ENCODE measurements around the gene HPCAL1. TPM values are rescaled to one million over a fixed set of nuclear protein-coding genes. Genes with fewer than 3 reads are reported as not detected.

The HPCAL1 gene
- total and polyA plus RNA-seq, 2 donors: 10.0 to 36.3 TPM

DNA sequence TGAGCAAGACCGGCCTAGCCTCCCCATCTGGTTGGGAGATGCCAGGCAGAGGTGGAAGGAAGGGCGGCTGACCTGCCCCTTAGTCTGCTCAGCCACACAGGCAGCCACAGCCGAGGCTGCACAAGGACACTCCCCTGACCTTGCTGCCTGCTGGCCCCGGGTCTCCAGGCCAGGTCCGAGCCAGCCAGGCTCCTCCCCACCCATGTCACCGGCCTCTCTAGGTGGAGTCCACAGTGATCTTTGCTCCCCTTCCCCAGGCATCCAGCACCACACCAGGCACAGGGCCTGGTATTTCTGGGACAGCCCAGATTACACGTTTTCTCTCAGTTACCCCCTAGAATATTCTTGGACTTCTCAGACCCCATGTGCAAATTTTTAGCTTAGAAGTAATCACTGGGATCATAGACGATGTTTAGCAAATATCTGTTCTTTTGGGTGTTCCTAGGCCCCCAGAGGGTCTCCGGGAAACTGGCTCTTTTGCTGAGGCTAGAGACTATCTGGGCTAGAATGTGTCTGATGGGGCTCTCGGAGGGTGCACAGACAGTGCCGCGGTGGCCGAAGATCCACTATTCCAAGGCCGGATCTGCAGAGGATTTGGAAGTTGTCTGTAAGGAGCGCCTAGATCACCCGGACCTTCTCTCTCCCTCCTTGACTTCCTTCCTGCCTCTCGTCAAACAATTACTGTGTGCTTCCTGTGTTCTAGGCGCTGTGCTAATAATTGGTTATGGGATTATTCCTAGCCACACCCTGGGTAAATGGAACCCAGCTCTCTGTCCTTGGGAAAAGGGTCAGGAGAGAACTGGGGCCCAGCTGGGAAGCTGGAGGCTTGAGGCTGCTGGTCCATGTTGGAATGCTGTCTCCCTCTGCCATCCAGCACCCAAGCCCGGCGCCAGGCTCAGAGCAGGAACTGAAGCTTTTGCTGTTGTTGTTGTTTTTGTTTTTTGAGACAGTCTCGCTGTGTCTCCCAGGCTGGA is 98.6 kb downstream of the HPCAL1 start:
- WGBS: 86% methylated on average over 21 of the region's 21 CpGs
- H3K4me3 ChIP-seq (ENCODE audit: low read depth, low read length): no peak overlapping the region
- H3K4me1 ChIP-seq (ENCODE audit: insufficient read depth): no peaks in the 10 kb centered on the region
- no peak for DNase-seq (ENCODE audit: extremely low spot score)
- H3K36me3 ChIP-seq (ENCODE audit: insufficient read depth): peaks cover 2% of the 10 kb centered on the region
- no peak overlapping the region for H3K27ac ChIP-seq (ENCODE audit: low read depth)

DNA sequence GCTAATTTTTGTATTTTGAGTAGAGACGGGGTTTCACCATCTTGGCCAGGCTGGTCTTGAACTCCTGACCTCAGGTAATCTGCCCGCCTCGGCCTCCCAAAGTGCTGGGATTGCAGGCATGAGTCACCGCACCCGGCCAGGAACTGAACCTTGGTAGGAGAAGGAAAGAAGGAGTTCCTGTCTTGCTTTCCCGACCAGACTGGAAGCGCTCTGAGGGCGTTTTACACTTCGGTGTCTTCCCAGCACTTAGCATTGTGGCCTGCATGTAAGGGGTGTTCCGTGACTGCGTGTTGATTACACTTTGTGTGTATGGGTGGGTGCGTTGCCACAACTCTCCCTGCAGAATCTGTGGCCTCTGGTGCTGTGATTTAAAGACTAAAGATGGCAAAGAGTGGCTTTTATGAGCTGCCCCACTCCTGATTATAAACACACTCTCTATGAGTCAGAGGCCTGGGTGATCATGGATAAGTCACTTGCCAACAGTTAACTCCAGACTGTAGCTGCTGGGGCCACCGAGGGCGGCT is 99.4 kb downstream of the HPCAL1 start:
- no peak for DNase-seq (ENCODE audit: extremely low spot score)
- H3K4me1 ChIP-seq (ENCODE audit: insufficient read depth): no peaks in the 10 kb centered on the region
- 88% methylated on average over 14 of the region's 14 CpGs for WGBS
- H3K36me3 ChIP-seq (ENCODE audit: insufficient read depth): peaks cover 2% of the 10 kb centered on the region
- H3K4me3 ChIP-seq (ENCODE audit: low read depth, low read length): no peak overlapping the region
- H3K27ac ChIP-seq (ENCODE audit: low read depth): no peak overlapping the region

GRCh38 chr2:10402653-10403215 is 100.0 kb downstream of the HPCAL1 start:
- WGBS: 86% methylated on average over 8 of the region's 8 CpGs
- H3K4me3 ChIP-seq (ENCODE audit: low read depth, low read length): no peak overlapping the region
- H3K27ac ChIP-seq (ENCODE audit: low read depth): no peak overlapping the region
- DNase-seq (ENCODE audit: extremely low spot score): no peak
- peaks cover 2% of the 10 kb centered on the region for H3K36me3 ChIP-seq (ENCODE audit: insufficient read depth)
- H3K4me1 ChIP-seq (ENCODE audit: insufficient read depth): no peaks in the 10 kb centered on the region

- H3K4me3 ChIP-seq (ENCODE audit: low read depth, low read length): no peak overlapping the region
- no peaks in the 10 kb centered on the region for H3K4me1 ChIP-seq (ENCODE audit: insufficient read depth)
- no peak for DNase-seq (ENCODE audit: extremely low spot score)
- WGBS: 79% methylated on average over 20 of the region's 20 CpGs
- peaks cover 2% of the 10 kb centered on the region for H3K36me3 ChIP-seq (ENCODE audit: insufficient read depth)
- H3K27ac ChIP-seq (ENCODE audit: low read depth): no peak overlapping the region
These were observed 101.8 kb downstream of the HPCAL1 start for GRCh38 chr2:10404324-10405143.

- Histone ChIP-seq H3K36me3 (ENCODE audit: insufficient read depth) (peaks cover 2% of the 10 kb centered on the region), H3K4me1 (ENCODE audit: insufficient read depth) (no peaks in the 10 kb centered on the region), H3K27ac (ENCODE audit: low read depth) (no peak overlapping the region), H3K4me3 (ENCODE audit: low read depth, low read length) (no peak overlapping the region)
- no peak for DNase-seq (ENCODE audit: extremely low spot score)
- 68% methylated on average over 13 of the region's 13 CpGs for WGBS
These were observed 102.7 kb downstream of the HPCAL1 start for GRCh38 chr2:10405448-10405847.

- no peak overlapping the region for H3K4me3 ChIP-seq (ENCODE audit: low read depth, low read length)
These were observed 103.3 kb downstream of the HPCAL1 start for GRCh38 chr2:10406016-10406415.

DNA sequence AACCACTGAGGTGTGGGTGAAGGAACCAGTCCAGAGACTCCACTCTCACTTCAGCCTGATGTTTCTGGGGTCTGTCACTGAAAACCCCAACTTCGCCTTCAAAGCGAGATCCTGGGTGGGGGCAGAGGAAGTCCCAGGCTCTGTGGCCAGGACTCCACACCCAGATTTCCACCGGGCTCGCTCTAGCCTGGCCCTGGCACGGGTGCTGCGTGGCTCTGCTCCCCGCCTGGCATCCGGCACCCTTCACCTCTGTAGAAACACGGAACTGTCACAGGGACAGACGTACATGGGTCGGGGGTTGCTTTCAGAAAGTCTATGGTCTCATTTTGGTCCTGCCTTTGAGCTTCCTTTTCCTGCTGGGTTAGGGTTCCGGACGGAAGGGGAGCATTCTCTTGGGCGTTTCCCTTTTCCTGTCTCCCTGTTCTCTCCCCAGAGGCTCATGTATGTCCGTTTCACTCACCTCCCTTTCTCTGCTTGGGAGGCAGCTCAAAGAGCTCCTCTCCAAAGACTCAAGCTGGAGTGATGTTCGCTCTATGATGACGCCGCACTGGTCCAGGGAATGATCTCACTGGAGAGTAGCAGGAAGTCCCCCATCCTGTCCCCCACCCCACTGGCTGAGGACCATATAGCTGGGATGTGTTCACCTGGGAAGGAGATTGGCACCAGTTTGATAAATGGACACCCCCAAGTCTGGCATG is 103.9 kb downstream of the HPCAL1 start:
- Histone ChIP-seq H3K27ac (ENCODE audit: low read depth) (no peak overlapping the region), H3K36me3 (ENCODE audit: insufficient read depth) (peaks cover 2% of the 10 kb centered on the region), H3K4me1 (ENCODE audit: insufficient read depth) (no peaks in the 10 kb centered on the region), H3K4me3 (ENCODE audit: low read depth, low read length) (no peak overlapping the region)
- WGBS: 84% methylated on average over 18 of the region's 18 CpGs
- DNase-seq (ENCODE audit: extremely low spot score): no peak

More at GRCh38 chr2:10406016-10406415, 103.3 kb downstream of the HPCAL1 start:
- peaks cover 2% of the 10 kb centered on the region for H3K36me3 ChIP-seq (ENCODE audit: insufficient read depth)
- no peak for DNase-seq (ENCODE audit: extremely low spot score)
- no peak overlapping the region for H3K27ac ChIP-seq (ENCODE audit: low read depth)
- H3K4me1 ChIP-seq (ENCODE audit: insufficient read depth): no peaks in the 10 kb centered on the region
- 83% methylated on average over 10 of the region's 10 CpGs for WGBS

DNA sequence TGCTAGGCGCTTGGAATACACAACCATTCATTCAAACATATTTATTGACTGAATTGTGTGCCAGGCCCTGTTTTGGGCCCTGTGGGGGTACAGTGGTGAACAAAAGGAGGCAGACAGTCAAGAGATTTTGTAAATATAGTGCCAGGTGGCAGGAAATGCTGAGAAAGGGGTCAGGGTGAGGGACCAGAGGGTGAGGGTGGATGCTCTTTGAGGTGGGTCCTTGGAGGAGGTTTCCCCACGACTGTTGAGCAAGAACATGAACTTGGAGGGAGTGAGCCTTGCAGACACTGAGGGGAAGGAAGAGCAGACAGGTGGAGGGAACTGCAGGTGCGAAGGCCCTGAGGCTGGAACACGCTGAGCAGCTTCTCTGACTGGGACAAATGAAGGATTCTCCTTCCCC is 104.7 kb downstream of the HPCAL1 start:
- Histone ChIP-seq H3K4me1 (ENCODE audit: insufficient read depth) (no peaks in the 10 kb centered on the region), H3K4me3 (ENCODE audit: low read depth, low read length) (no peak overlapping the region), H3K36me3 (ENCODE audit: insufficient read depth) (peaks cover 2% of the 10 kb centered on the region), H3K27ac (ENCODE audit: low read depth) (no peak overlapping the region)
- no peak for DNase-seq (ENCODE audit: extremely low spot score)
- 86% methylated on average over 4 of the region's 4 CpGs for WGBS

GRCh38 chr2:10407841-10408648 is 105.3 kb downstream of the HPCAL1 start:
- H3K36me3 ChIP-seq (ENCODE audit: insufficient read depth): peaks cover 2% of the 10 kb centered on the region
- 70% methylated on average over 11 of the region's 11 CpGs for WGBS
- no peak overlapping the region for H3K4me3 ChIP-seq (ENCODE audit: low read depth, low read length)
- DNase-seq (ENCODE audit: extremely low spot score): no peak
- no peaks in the 10 kb centered on the region for H3K4me1 ChIP-seq (ENCODE audit: insufficient read depth)
- no peak overlapping the region for H3K27ac ChIP-seq (ENCODE audit: low read depth)

DNA sequence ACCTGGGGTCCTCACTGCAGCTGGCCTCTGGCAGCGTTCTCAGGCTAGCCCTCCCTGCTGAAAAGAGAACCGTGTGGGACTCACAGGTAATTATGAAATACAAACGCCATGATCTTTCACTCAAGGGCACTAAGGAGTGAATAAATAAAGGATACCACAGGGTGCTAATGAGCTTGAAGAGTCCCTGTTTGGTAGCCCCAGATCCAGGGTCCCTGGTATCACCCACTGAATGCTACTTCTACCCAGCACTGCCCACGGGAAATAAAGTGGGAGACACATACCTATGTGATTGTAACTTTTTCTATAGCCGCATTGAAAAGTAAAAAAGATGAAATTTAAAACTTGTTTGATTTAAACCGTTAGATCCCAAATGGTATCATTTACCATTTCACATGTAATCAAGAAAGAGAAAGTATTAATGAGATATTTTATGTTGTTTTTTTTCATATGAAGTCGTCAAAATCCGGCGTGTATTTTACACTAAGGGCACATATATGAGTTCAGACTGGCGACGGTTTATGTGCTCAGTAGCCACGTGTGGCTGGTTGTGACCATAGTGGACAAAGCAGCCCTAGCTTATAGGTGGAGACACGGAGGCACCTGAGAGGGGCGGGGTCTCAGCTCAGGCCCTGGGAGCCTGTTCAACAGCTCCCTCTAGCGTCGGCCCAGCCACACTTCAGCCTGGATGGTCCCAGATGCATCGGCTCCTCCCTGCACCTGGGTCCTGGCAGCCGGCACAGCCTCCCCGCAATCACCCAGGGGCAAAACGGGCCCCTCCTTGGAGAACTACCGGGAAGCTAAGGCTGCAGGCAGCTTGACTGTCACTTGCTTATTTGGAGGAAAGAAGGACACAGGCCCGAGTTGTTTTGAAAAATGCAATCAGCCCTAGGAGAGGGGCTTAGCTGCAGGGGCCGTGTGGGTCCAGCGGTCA is 106.2 kb downstream of the HPCAL1 start:
- no peak overlapping the region for H3K4me3 ChIP-seq (ENCODE audit: low read depth, low read length)
- WGBS: 31% methylated on average over 24 of the region's 24 CpGs

DNA sequence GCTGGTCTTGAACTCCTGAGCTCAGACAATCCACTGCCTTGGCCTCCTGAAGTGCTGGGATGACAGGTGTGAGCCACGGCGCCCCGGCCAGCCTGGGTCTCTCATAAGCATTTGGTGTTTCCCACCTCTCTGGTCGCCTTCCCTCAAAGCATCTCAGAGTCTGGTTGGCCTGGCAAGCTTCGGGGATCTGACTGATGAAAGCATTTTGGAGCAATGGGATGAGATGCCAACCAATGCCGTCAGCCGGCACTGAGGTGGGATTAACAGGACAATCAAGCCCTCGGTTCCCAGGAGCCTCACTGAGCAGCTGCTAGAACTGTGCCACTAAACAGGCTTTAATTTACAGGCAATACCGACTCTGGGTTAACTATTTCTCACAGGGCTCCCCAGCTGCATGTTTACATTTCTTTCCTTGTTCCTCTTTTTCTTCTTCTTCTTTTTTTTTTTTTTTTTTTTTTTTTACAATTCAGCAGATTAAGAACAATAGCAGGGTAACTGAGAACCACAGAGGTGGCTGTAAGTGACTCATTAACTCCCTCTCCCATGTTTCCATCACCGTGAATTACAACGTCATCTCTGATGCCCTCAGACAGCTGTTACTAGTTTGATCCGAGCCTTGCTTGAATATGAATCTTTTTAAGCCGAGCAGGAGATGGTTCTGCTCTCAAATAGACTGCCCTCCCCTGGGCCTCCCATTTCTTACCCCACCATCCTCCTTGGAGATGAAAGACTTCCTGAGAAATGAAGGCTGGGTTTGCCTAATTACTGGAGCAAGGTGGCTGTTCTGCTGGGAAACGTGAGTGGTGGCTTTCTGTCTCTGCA is 107.5 kb downstream of the HPCAL1 start:
- no peak for DNase-seq (ENCODE audit: extremely low spot score)
- no peaks in the 10 kb centered on the region for H3K4me1 ChIP-seq (ENCODE audit: insufficient read depth)
- H3K36me3 ChIP-seq (ENCODE audit: insufficient read depth): no peaks in the 10 kb centered on the region
- no peak overlapping the region for H3K4me3 ChIP-seq (ENCODE audit: low read depth, low read length)
- 80% methylated on average over 14 of the region's 14 CpGs for WGBS
- no peak overlapping the region for H3K27ac ChIP-seq (ENCODE audit: low read depth)

More for the DNA sequence above, 106.2 kb downstream of the HPCAL1 start:
- Histone ChIP-seq H3K4me1 (ENCODE audit: insufficient read depth) (no peaks in the 10 kb centered on the region), H3K27ac (ENCODE audit: low read depth) (no peak overlapping the region), H3K36me3 (ENCODE audit: insufficient read depth) (peaks cover 2% of the 10 kb centered on the region)
- DNase-seq (ENCODE audit: extremely low spot score): no peak
